AG09319 (cell line): ENCODE measurements around the gene UPF1.

Experiments used
- DNase-seq: peaks from one replicate; pipeline ENCODE4 v3.0.0-alpha.2; 2010; ENCODE audit warnings: low read depth; ENCODE audit errors: extremely low read depth
- TF ChIP-seq, protein P1 (sequence below): IDR thresholded peaks from 2 replicates; pipeline ENCODE4 v1.5.1; 2011; ENCODE audit warnings: low read depth, mild to moderate bottlenecking, inconsistent platforms, low read length, moderate library complexity

The UPF1 gene

DNA sequence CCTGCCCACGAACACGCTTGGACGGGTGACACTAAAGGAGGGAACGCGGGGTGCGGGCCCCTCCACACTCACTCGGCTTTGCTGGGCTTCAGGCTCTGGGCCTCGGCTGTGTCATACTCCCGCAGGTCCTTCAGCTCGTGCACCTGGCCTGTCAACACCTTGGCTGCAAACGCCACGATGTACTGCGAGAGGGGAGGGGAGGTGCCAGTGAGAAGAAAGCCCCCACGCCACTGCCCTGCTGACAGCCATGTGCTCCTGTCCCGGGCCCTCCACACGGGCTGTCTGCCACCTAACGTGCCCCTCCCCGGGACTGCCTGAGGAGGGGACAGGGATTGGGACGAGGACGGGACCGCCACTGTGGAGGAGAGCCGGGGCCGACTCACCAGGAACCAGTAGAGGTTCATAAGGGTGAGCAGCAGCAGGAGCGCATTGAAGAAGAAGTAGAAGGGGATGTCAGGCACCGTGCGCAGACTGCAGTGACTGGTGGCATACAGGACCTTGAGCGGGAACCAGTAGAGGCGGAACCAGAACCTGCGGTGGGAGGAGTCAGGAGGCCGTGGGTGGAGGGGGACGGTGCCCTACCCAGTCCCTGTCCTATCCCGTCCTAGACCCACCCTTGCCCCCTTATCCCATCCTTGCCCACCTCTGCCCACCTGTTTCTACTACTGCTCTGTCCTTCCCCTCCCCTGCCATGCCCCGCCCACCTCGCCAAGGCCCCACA, 47.3 kb downstream of the UPF1 start:
- TF ChIP-seq, protein P1, sequence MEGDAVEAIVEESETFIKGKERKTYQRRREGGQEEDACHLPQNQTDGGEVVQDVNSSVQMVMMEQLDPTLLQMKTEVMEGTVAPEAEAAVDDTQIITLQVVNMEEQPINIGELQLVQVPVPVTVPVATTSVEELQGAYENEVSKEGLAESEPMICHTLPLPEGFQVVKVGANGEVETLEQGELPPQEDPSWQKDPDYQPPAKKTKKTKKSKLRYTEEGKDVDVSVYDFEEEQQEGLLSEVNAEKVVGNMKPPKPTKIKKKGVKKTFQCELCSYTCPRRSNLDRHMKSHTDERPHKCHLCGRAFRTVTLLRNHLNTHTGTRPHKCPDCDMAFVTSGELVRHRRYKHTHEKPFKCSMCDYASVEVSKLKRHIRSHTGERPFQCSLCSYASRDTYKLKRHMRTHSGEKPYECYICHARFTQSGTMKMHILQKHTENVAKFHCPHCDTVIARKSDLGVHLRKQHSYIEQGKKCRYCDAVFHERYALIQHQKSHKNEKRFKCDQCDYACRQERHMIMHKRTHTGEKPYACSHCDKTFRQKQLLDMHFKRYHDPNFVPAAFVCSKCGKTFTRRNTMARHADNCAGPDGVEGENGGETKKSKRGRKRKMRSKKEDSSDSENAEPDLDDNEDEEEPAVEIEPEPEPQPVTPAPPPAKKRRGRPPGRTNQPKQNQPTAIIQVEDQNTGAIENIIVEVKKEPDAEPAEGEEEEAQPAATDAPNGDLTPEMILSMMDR, result no peak
- no peak for DNase-seq

GRCh38 chr19:18879579-18880373, 48.0 kb downstream of the UPF1 start:
- no peak for DNase-seq
- TF ChIP-seq, protein P1, result no peak

DNA sequence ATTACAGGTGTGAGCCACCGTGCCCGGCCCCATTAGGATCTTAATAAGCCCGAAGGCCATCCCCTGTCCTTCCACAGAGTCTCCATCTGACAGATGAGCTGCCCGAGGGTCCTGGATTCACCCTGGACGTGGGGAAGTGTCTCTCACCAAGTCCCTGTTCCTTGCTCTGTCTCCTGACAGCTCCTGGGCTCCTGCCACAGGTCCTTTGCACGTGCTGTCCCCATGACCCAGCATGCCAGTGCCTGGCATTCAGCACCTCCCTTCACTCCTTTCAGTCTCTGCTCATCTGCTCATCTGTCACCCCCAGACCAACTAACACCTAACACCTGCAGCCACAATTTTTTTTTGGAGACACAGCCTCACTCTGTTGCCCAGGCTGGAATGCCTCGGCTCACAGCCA, 49.7 kb downstream of the UPF1 start:
- no peak for DNase-seq
- TF ChIP-seq, protein P1, result no peak

DNA sequence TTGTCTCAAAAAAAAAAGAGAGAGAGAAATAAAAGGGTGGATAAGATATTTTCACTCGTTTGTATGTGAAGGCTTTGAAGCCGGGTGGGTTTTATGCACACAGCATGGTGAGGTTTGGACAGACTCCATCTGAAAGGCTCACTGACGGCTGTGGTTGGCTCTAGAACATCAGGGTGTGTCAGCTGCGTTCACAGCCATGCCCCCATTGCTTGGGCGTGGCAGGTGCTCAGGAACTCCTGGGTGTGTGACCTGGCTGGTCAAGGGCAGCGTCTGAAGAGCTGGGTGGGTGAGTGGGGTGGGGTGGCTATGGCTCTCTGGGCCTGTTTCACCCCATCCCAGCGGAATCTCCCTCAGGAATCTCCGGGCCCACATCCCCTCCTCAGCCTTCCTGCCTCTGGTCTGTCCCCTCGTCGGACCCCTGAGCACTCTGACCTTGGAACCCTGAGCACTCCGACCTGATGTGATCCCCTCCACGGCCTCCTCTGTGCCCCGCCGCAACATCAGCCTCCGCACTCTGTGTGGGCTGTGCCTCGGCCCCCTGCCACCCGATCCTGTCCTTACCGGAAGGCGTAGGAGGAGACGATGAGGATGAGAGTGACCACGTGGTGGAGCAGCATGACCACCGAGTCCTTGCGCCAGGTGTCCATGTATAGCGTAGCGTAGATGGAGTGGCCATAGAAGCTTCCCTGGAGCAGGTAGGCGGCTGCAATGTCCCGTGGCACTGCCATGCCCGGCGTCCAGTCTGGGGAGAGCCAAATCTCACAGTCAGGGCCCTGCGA, 52.0 kb downstream of the UPF1 start:
- DNase-seq, result no peak
- TF ChIP-seq, protein P1, result no peak

- no peak for DNase-seq
- TF ChIP-seq, protein P1, result no peak
Observed at GRCh38 chr19:18886972-18887371, 55.2 kb downstream of the UPF1 start.

- TF ChIP-seq, protein P1, result no peak
- no peak for DNase-seq
Observed at GRCh38 chr19:18889949-18890745, 58.4 kb downstream of the UPF1 start.
